Measurements from ENCODE around the gene TERB2.
"Not testable (repeated sequence)": the region's sequence is repeated elsewhere in the genome, so short reads cannot be mapped to it uniquely, and the experiment has no call there.

GRCh38 chr15:45003731-45004410 is 47.4 kb downstream of the TERB2 start:
- TF ChIP-seq CTCF (IDR thresholded peaks at IDR 0.05); POLR2A (IDR thresholded peaks at IDR 0.05); EP300 (IDR thresholded peaks at IDR 0.05; ENCODE audit: low read depth): not testable (repeated sequence)

Measured in transverse colon (tissue), 3 donors.